Measurements from ENCODE around the gene FRMD4A. TPM values are rescaled to one million over a fixed set of nuclear protein-coding genes. Genes with fewer than 3 reads are reported as not detected.
A peak's percentile ranks its signal among the peaks of the same experiment; 100 is the strongest.

FRMD4A gene
- total and polyA plus RNA-seq, 2 experiments from 2014 or later: 5.4 to 10.3 TPM

- Histone ChIP-seq H3K36me3 (replicated peaks; ENCODE audit: insufficient read depth, low read depth) (no peaks in the 10 kb centered on the region), H4K20me1 (ENCODE audit: insufficient read depth, poor library complexity, severe bottlenecking) (no peaks in the 10 kb centered on the region), H3K9me3 (ENCODE audit: low read depth) (no peaks in the 10 kb centered on the region), H3K4me2 (no peak overlapping the region), H3K27ac (no peak overlapping the region), H3K4me1 (ENCODE audit: insufficient read depth) (peaks cover 29% of the 10 kb centered on the region), H3K27me3 (no peaks in the 10 kb centered on the region), H3K79me2 (peaks cover 1% of the 10 kb centered on the region), H3K4me3 (no peak overlapping the region), H2AFZ (no peak overlapping the region), H3K9me2 (replicated peaks; ENCODE audit: insufficient read depth) (no peaks in the 10 kb centered on the region)
- DNase-seq (ENCODE audit: low spot score): no peak
- TF ChIP-seq EZH2phosphoT487 (IDR thresholded peaks at IDR 0.05; ENCODE audit: low read depth, severe bottlenecking, unreplicated experiment) (no peak), EZH2 (IDR thresholded peaks at IDR 0.05; ENCODE audit: borderline replicate concordance) (no peak), CTCF (IDR thresholded peaks at IDR 0.05; ENCODE audit: poor library complexity) (no peak)
- WGBS (ENCODE audit: low lambda C conversion rate, missing lambda C conversion rate): 87% methylated on average over 9 of the region's 9 CpGs
These were observed 619.4 kb downstream of the FRMD4A start for GRCh38 chr10:13711291-13711690.

GRCh38 chr10:13709931-13710650 lies 620.6 kb downstream of the FRMD4A start:
- 92% methylated on average over 12 of the region's 12 CpGs for WGBS (ENCODE audit: low lambda C conversion rate, missing lambda C conversion rate)
- Histone ChIP-seq H3K4me1 (ENCODE audit: insufficient read depth) (peaks cover 33% of the 10 kb centered on the region), H3K9me3 (ENCODE audit: low read depth) (no peaks in the 10 kb centered on the region), H3K4me2 (no peak overlapping the region), H4K20me1 (ENCODE audit: insufficient read depth, poor library complexity, severe bottlenecking) (no peaks in the 10 kb centered on the region), H3K9me2 (replicated peaks; ENCODE audit: insufficient read depth) (no peaks in the 10 kb centered on the region), H3K4me3 (no peak overlapping the region), H3K79me2 (peaks cover 5% of the 10 kb centered on the region), H2AFZ (no peak overlapping the region), H3K36me3 (replicated peaks; ENCODE audit: insufficient read depth, low read depth) (no peaks in the 10 kb centered on the region), H3K27me3 (no peaks in the 10 kb centered on the region), H3K27ac (no peak overlapping the region)
- no peak for DNase-seq (ENCODE audit: low spot score)
- TF ChIP-seq EZH2phosphoT487 (IDR thresholded peaks at IDR 0.05; ENCODE audit: low read depth, severe bottlenecking, unreplicated experiment) (no peak), EZH2 (IDR thresholded peaks at IDR 0.05; ENCODE audit: borderline replicate concordance) (no peak), CTCF (IDR thresholded peaks at IDR 0.05; ENCODE audit: poor library complexity) (no peak)

GRCh38 chr10:13708256-13708990 lies 622.3 kb downstream of the FRMD4A start:
- no peaks in the 10 kb centered on the region for H3K27me3 ChIP-seq
- no peaks in the 10 kb centered on the region for H3K36me3 ChIP-seq (replicated peaks; ENCODE audit: insufficient read depth, low read depth)
- H3K27ac ChIP-seq: peak overlapping the region; percentile 78
- peak; percentile 52 for DNase-seq (ENCODE audit: low spot score)
- WGBS (ENCODE audit: low lambda C conversion rate, missing lambda C conversion rate): 41% methylated on average over 8 of the region's 8 CpGs
- H3K4me2 ChIP-seq: peak overlapping the region; percentile 91
- peaks cover 33% of the 10 kb centered on the region for H3K4me1 ChIP-seq (ENCODE audit: insufficient read depth)
- peak overlapping the region; percentile 46 for H2AFZ ChIP-seq
- no peaks in the 10 kb centered on the region for H3K9me3 ChIP-seq (ENCODE audit: low read depth)
- H3K79me2 ChIP-seq: peaks cover 13% of the 10 kb centered on the region
- TF ChIP-seq EZH2 (IDR thresholded peaks at IDR 0.05; ENCODE audit: borderline replicate concordance) (no peak), CTCF (IDR thresholded peaks at IDR 0.05; ENCODE audit: poor library complexity) (no peak), EZH2phosphoT487 (IDR thresholded peaks at IDR 0.05; ENCODE audit: low read depth, severe bottlenecking, unreplicated experiment) (no peak)
- H3K9me2 ChIP-seq (replicated peaks; ENCODE audit: insufficient read depth): no peaks in the 10 kb centered on the region
- H3K4me3 ChIP-seq: peak overlapping the region; percentile 59
- no peaks in the 10 kb centered on the region for H4K20me1 ChIP-seq (ENCODE audit: insufficient read depth, poor library complexity, severe bottlenecking)

Data from hepatocyte (in vitro differentiated cells).